PC-9 (cell line): ENCODE data around the gene PALM3.

Experiments used
- EZH2 ChIP-seq: fragments of 200-600 bp; sonication (generic); IDR thresholded peaks from 2 replicates; pipeline ENCODE4 v1.8.0; 2017; ENCODE audit warnings: antibody characterized with exemption, low read depth
- TF ChIP-seq, protein P1 (sequence below): fragments of 200-600 bp; sonication (generic); conservative IDR thresholded peaks from 2 replicates; pipeline ENCODE4 v1.6.1; 2017; ENCODE audit warnings: mixed run types, antibody characterized with exemption, mild to moderate bottlenecking, moderate library complexity

DNA sequence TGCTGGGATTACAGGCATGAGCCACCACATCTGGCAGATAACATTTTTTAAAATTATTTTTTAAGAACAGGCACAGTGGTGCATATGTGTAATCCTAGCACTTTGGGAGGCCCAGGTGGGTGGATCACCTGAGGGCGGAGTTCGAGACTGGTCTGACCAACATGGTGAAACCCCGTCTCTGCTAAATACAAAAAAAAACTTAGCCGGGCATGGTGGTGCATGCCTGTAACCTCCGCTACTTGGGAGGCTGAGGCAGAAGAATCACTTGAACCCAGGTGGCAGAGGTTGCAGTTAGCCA, 631 bp upstream of the PALM3 start:
- TF ChIP-seq, protein P1, sequence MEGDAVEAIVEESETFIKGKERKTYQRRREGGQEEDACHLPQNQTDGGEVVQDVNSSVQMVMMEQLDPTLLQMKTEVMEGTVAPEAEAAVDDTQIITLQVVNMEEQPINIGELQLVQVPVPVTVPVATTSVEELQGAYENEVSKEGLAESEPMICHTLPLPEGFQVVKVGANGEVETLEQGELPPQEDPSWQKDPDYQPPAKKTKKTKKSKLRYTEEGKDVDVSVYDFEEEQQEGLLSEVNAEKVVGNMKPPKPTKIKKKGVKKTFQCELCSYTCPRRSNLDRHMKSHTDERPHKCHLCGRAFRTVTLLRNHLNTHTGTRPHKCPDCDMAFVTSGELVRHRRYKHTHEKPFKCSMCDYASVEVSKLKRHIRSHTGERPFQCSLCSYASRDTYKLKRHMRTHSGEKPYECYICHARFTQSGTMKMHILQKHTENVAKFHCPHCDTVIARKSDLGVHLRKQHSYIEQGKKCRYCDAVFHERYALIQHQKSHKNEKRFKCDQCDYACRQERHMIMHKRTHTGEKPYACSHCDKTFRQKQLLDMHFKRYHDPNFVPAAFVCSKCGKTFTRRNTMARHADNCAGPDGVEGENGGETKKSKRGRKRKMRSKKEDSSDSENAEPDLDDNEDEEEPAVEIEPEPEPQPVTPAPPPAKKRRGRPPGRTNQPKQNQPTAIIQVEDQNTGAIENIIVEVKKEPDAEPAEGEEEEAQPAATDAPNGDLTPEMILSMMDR = no peak
- no peak for TF ChIP-seq EZH2
